HUES48 (cell line): ENCODE measurements around the gene LSAMP.

Experiments
- H3K27ac ChIP-seq: one replicate; pipeline ENCODE4 v1.7.0; 2013; ENCODE audit warnings: low read depth, low read length, inconsistent platforms
- H3K27me3 ChIP-seq: 2 replicates; pipeline ENCODE4 v1.6.1; 2013; ENCODE audit warnings: mild to moderate bottlenecking, low read length; ENCODE audit not compliant: control insufficient read depth, insufficient read depth
- H3K36me3 ChIP-seq: 2 replicates; pipeline ENCODE4 v1.6.1; 2013; ENCODE audit warnings: low read length; ENCODE audit not compliant: control insufficient read depth, insufficient read depth
- H3K4me1 ChIP-seq: 2 replicates; pipeline ENCODE4 v1.6.1; 2013; ENCODE audit warnings: mild to moderate bottlenecking, low read length; ENCODE audit not compliant: control insufficient read depth, insufficient read depth
- H3K4me3 ChIP-seq: 2 replicates; pipeline ENCODE4 v1.5.1; 2013; ENCODE audit warnings: mild to moderate bottlenecking, low read depth, low read length
- H3K9ac ChIP-seq: 2 replicates; pipeline ENCODE4 v1.6.1; 2013; ENCODE audit warnings: mild to moderate bottlenecking, low read depth, low read length, moderate library complexity
- H3K9me3 ChIP-seq: 2 replicates; pipeline ENCODE4 v1.6.1; 2013; ENCODE audit warnings: low read length; ENCODE audit not compliant: control insufficient read depth, insufficient read depth

LSAMP gene

GRCh38 chr3:116020989-116021388, 424.3 kb downstream of the LSAMP start:
- no peaks in the 10 kb centered on the region for H3K27me3 ChIP-seq
- H3K9ac ChIP-seq, result no peak overlapping the region
- H3K9me3 ChIP-seq, result no peaks in the 10 kb centered on the region
- H3K4me1 ChIP-seq, result no peaks in the 10 kb centered on the region
- no peaks in the 10 kb centered on the region for H3K36me3 ChIP-seq
- H3K27ac ChIP-seq, result no peak overlapping the region
- no peak overlapping the region for H3K4me3 ChIP-seq

GRCh38 chr3:116020495-116020894, 424.8 kb downstream of the LSAMP start:
- H3K36me3 ChIP-seq, result no peaks in the 10 kb centered on the region
- no peak overlapping the region for H3K27ac ChIP-seq
- H3K27me3 ChIP-seq, result no peaks in the 10 kb centered on the region
- H3K4me3 ChIP-seq, result no peak overlapping the region
- H3K9ac ChIP-seq, result no peak overlapping the region
- H3K4me1 ChIP-seq, result no peaks in the 10 kb centered on the region
- H3K9me3 ChIP-seq, result no peaks in the 10 kb centered on the region

- Histone ChIP-seq H3K27me3 (no peaks in the 10 kb centered on the region), H3K36me3 (no peaks in the 10 kb centered on the region)
Observed at GRCh38 chr3:116019254-116019763, 426.0 kb downstream of the LSAMP start.

GRCh38 chr3:116018646-116019045, 426.6 kb downstream of the LSAMP start:
- no peak overlapping the region for H3K27ac ChIP-seq
- no peak overlapping the region for H3K4me3 ChIP-seq
- H3K4me1 ChIP-seq, result no peaks in the 10 kb centered on the region
- H3K9me3 ChIP-seq, result no peaks in the 10 kb centered on the region
- no peaks in the 10 kb centered on the region for H3K27me3 ChIP-seq
- H3K36me3 ChIP-seq, result no peaks in the 10 kb centered on the region
- no peak overlapping the region for H3K9ac ChIP-seq

More at GRCh38 chr3:116019254-116019763, 426.0 kb downstream of the LSAMP start:
- no peak overlapping the region for H3K9ac ChIP-seq
- no peaks in the 10 kb centered on the region for H3K9me3 ChIP-seq
- no peak overlapping the region for H3K27ac ChIP-seq
- H3K4me3 ChIP-seq, result no peak overlapping the region
- no peaks in the 10 kb centered on the region for H3K4me1 ChIP-seq

GRCh38 chr3:116015931-116016330, 429.4 kb downstream of the LSAMP start:
- H3K36me3 ChIP-seq, result no peaks in the 10 kb centered on the region
- H3K4me1 ChIP-seq, result no peaks in the 10 kb centered on the region
- H3K27me3 ChIP-seq, result no peaks in the 10 kb centered on the region
- no peaks in the 10 kb centered on the region for H3K9me3 ChIP-seq
- H3K27ac ChIP-seq, result no peak overlapping the region
- H3K4me3 ChIP-seq, result no peak overlapping the region
- no peak overlapping the region for H3K9ac ChIP-seq

- Histone ChIP-seq H3K27ac (no peak overlapping the region), H3K4me3 (no peak overlapping the region), H3K4me1 (peaks cover 10% of the 10 kb centered on the region)
Observed at GRCh38 chr3:116007000-116007399, 438.3 kb downstream of the LSAMP start.

GRCh38 chr3:116005404-116005803, 439.9 kb downstream of the LSAMP start:
- H3K27ac ChIP-seq, result no peak overlapping the region

More at GRCh38 chr3:116007000-116007399, 438.3 kb downstream of the LSAMP start:
- H3K9ac ChIP-seq, result no peak overlapping the region
- H3K36me3 ChIP-seq, result no peaks in the 10 kb centered on the region
- no peaks in the 10 kb centered on the region for H3K9me3 ChIP-seq
- H3K27me3 ChIP-seq, result no peaks in the 10 kb centered on the region

GRCh38 chr3:116002235-116002634, 443.1 kb downstream of the LSAMP start:
- H3K4me3 ChIP-seq, result no peak overlapping the region
- H3K9me3 ChIP-seq, result no peaks in the 10 kb centered on the region
- H3K27me3 ChIP-seq, result no peaks in the 10 kb centered on the region
- peaks cover 6% of the 10 kb centered on the region for H3K4me1 ChIP-seq
- no peak overlapping the region for H3K27ac ChIP-seq
- H3K9ac ChIP-seq, result no peak overlapping the region
- H3K36me3 ChIP-seq, result no peaks in the 10 kb centered on the region

More at GRCh38 chr3:116005404-116005803, 439.9 kb downstream of the LSAMP start:
- no peaks in the 10 kb centered on the region for H3K36me3 ChIP-seq
- H3K9me3 ChIP-seq, result no peaks in the 10 kb centered on the region
- H3K9ac ChIP-seq, result no peak overlapping the region
- H3K4me1 ChIP-seq, result peaks cover 10% of the 10 kb centered on the region
- no peak overlapping the region for H3K4me3 ChIP-seq
- H3K27me3 ChIP-seq, result no peaks in the 10 kb centered on the region

GRCh38 chr3:116001151-116001621, 444.1 kb downstream of the LSAMP start:
- H3K9me3 ChIP-seq, result no peaks in the 10 kb centered on the region
- no peak overlapping the region for H3K27ac ChIP-seq

GRCh38 chr3:116000311-116000710, 445.0 kb downstream of the LSAMP start:
- H3K9me3 ChIP-seq, result no peaks in the 10 kb centered on the region
- H3K4me3 ChIP-seq, result no peak overlapping the region
- H3K36me3 ChIP-seq, result no peaks in the 10 kb centered on the region
- no peaks in the 10 kb centered on the region for H3K27me3 ChIP-seq
- H3K4me1 ChIP-seq, result peaks cover 6% of the 10 kb centered on the region
- peak overlapping the region; percentile 13 for H3K27ac ChIP-seq
- no peak overlapping the region for H3K9ac ChIP-seq

More at GRCh38 chr3:116001151-116001621, 444.1 kb downstream of the LSAMP start:
- Histone ChIP-seq H3K9ac (no peak overlapping the region), H3K36me3 (no peaks in the 10 kb centered on the region), H3K27me3 (no peaks in the 10 kb centered on the region), H3K4me1 (peaks cover 6% of the 10 kb centered on the region), H3K4me3 (no peak overlapping the region)

GRCh38 chr3:115999613-116000012, 445.7 kb downstream of the LSAMP start:
- no peaks in the 10 kb centered on the region for H3K36me3 ChIP-seq
- H3K9me3 ChIP-seq, result no peaks in the 10 kb centered on the region
- H3K27me3 ChIP-seq, result no peaks in the 10 kb centered on the region
- H3K4me1 ChIP-seq, result peaks cover 6% of the 10 kb centered on the region
- H3K9ac ChIP-seq, result no peak overlapping the region
- no peak overlapping the region for H3K4me3 ChIP-seq
- peak overlapping the region; percentile 48 for H3K27ac ChIP-seq
